Measurements from ENCODE around the gene ATP5F1B. TPM values are rescaled to one million over a fixed set of nuclear protein-coding genes. Genes with fewer than 3 reads are reported as not detected.

Gene ATP5F1B
- total and polyA plus RNA-seq, 9 of the 15 experiments (the other 6 are each of a cell fraction or from before 2014, with no cell fraction given): 908 to 3,125 (median 1,482) TPM

DNA sequence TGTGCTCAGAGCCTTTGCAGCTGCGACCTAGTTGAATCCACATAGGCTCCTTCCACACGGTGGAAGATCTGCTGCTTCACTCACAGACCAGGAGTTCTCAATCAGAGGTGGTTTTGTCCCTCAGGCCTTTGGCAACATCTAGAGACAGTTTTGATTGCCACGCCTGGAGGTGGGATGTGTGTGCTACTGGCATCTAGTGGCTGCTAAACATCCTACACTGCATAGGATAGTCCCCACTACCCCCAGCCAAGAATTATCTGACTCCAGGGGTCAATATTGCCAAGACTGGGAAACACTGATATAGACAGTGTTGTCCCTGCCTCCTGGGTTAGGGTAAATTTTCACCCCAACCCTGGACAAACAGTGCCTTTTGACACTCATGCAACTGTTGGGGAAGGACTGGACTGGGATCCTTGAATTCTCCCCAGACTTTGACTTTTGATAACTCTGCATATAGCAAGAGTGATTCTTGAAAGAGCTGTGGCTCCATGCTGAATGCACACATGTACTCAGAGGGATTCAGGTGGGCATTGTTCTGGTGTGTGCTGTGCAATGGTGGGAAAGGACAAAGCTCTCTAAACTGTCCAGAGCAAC is 55.5 kb downstream of the ATP5F1B start:
- peak; percentile 52 to 67 (median 62) for DNase-seq (ENCODE audit: extremely low read depth in 1 of 4, low spot score in 3 of 4)
- BruUV-seq (replicated peaks): no TSS peak
- ATAC-seq: peak; percentile 92
- FAIRE-seq: peak; percentile 69
- Histone ChIP-seq H3K9me3 (replicated peaks; ENCODE audit: control insufficient read depth, insufficient read depth, low read depth, low read length) (no peaks in the 10 kb centered on the region), H3K4me2 (ENCODE audit: insufficient read depth, low read length) (no peak overlapping the region), H3K4me1 (replicated peaks in 1 of 2; ENCODE audit: control insufficient read depth in 2 of 2, insufficient read depth in 2 of 2, low read length in 2 of 2) (peaks cover 0 to 2% of the 10 kb centered on the region in 2 experiments; a peak in 1 of 5 replicates), H3K36me3 (ENCODE audit: control insufficient read depth, insufficient read depth, low read length) (peaks cover 4% of the 10 kb centered on the region; the same call in 1 of the 3 replicates), H3K9me1 (ENCODE audit: control insufficient read depth, insufficient read depth, low read length) (no peaks in the 10 kb centered on the region), H3K79me2 (ENCODE audit: control insufficient read depth, insufficient read depth, low read length) (no peaks in the 10 kb centered on the region), H3K4me3 (no peak overlapping the region), H2AFZ (ENCODE audit: low read depth, low read length) (no peak overlapping the region), H3K27me3 (ENCODE audit: control insufficient read depth in 2 of 2, insufficient read depth in 2 of 2, low read length in 2 of 2) (0 out of 5 replicates have a peak, but pooled peaks cover 0 to 5% of the 10 kb centered on the region in 2 experiments), H4K20me1 (replicated peaks; ENCODE audit: control insufficient read depth, insufficient read depth, low read length) (no peaks in the 10 kb centered on the region; the same call in 1 of the 2 replicates), H3K27ac (ENCODE audit: extremely low read depth, low read depth, low read length) (no peak overlapping the region), H3K9ac (ENCODE audit: insufficient read depth in 1 of 2, low read depth in 2 of 2, low read length in 2 of 2) (no peak overlapping the region; a peak in 1 of 4 replicates)
- CTCF ChIA-PET (ENCODE audit: low intra/inter-chr PET ratio): interaction anchor here (0.8 to 1.5 kb wide), 3 partner anchors 73 to 398 kb away, joined by 3 to 10 read pairs (median 3); no protein-coding TSS in a partner anchor
- in situ Hi-C loops (cut with MboI) (no loop called here), intact Hi-C loops (cut with micrococcal nuclease) (loop anchor here (1.0 kb wide), 2 partner anchors 77 to 397 kb away; no protein-coding TSS in a partner anchor)
- WGBS (ENCODE audit: insufficient coverage, low coverage, missing lambda C conversion rate): 0% methylated on average over 3 of the region's 3 CpGs
- POLR2A ChIA-PET: interaction anchor here (0.6 to 1.7 kb wide), 5 partner anchors 11 to 77 kb away, joined by 3 to 5 read pairs (median 4); no protein-coding TSS in a partner anchor
- TF ChIP-seq ZNF143 (CRISPR knock-in tag; IDR thresholded peaks at IDR 0.05) (no peak), FOXK2 (conservative IDR thresholded peaks at IDR 0.05 in 1 of 2, IDR thresholded peaks at IDR 0.05 in 1 of 2; ENCODE audit: low read depth in 2 of 2) (no peak), SMC3 (conservative IDR thresholded peaks at IDR 0.05; ENCODE audit: insufficient read depth, low read depth, low read length) (peak; percentile 59), SIRT6 (IDR thresholded peaks at IDR 0.05; ENCODE audit: low read depth, low read length) (no peak), RB1 (IDR thresholded peaks at IDR 0.05; ENCODE audit: low read depth) (peak; percentile 12; the same call in 1 of the 2 replicates), SP1 (CRISPR knock-in tag; IDR thresholded peaks at IDR 0.05) (0 out of 2 replicates have a peak, but pooled peaks have one; percentile 18)
- TF ChIP-seq, protein P1, sequence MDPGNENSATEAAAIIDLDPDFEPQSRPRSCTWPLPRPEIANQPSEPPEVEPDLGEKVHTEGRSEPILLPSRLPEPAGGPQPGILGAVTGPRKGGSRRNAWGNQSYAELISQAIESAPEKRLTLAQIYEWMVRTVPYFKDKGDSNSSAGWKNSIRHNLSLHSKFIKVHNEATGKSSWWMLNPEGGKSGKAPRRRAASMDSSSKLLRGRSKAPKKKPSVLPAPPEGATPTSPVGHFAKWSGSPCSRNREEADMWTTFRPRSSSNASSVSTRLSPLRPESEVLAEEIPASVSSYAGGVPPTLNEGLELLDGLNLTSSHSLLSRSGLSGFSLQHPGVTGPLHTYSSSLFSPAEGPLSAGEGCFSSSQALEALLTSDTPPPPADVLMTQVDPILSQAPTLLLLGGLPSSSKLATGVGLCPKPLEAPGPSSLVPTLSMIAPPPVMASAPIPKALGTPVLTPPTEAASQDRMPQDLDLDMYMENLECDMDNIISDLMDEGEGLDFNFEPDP (CRISPR knock-in tag; IDR thresholded peaks at IDR 0.05): no peak
- TF ChIP-seq, protein P2, sequence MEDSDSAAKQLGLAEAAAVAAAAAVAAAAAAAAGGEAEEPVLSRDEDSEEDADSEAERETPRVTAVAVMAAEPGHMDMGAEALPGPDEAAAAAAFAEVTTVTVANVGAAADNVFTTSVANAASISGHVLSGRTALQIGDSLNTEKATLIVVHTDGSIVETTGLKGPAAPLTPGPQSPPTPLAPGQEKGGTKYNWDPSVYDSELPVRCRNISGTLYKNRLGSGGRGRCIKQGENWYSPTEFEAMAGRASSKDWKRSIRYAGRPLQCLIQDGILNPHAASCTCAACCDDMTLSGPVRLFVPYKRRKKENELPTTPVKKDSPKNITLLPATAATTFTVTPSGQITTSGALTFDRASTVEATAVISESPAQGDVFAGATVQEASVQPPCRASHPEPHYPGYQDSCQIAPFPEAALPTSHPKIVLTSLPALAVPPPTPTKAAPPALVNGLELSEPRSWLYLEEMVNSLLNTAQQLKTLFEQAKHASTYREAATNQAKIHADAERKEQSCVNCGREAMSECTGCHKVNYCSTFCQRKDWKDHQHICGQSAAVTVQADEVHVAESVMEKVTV (CRISPR knock-in tag; IDR thresholded peaks at IDR 0.05): peak; percentile 52; the same call in 1 of the 2 replicates
- TF ChIP-seq, protein P3, sequence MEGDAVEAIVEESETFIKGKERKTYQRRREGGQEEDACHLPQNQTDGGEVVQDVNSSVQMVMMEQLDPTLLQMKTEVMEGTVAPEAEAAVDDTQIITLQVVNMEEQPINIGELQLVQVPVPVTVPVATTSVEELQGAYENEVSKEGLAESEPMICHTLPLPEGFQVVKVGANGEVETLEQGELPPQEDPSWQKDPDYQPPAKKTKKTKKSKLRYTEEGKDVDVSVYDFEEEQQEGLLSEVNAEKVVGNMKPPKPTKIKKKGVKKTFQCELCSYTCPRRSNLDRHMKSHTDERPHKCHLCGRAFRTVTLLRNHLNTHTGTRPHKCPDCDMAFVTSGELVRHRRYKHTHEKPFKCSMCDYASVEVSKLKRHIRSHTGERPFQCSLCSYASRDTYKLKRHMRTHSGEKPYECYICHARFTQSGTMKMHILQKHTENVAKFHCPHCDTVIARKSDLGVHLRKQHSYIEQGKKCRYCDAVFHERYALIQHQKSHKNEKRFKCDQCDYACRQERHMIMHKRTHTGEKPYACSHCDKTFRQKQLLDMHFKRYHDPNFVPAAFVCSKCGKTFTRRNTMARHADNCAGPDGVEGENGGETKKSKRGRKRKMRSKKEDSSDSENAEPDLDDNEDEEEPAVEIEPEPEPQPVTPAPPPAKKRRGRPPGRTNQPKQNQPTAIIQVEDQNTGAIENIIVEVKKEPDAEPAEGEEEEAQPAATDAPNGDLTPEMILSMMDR (IDR thresholded peaks at IDR 0.05 in 2 of 3, conservative IDR thresholded peaks at IDR 0.05 in 1 of 3; ENCODE audit: insufficient read depth in 2 of 3, low read depth in 1 of 3, low read length in 3 of 3): peak; percentile 81 to 87 (median 83)
- TF ChIP-seq, protein P4, sequence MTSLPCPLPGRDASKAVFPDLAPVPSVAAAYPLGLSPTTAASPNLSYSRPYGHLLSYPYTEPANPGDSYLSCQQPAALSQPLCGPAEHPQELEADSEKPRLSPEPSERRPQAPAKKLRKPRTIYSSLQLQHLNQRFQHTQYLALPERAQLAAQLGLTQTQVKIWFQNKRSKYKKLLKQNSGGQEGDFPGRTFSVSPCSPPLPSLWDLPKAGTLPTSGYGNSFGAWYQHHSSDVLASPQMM (CRISPR knock-in tag; IDR thresholded peaks at IDR 0.05): no peak
